ENCODE results near the gene GAGE10. TPM values are rescaled to one million over a fixed set of nuclear protein-coding genes. Genes with fewer than 3 reads are reported as not detected.

The GAGE10 gene
- total RNA-seq, 2 experiments from 2014 or later, result not detected

DNA sequence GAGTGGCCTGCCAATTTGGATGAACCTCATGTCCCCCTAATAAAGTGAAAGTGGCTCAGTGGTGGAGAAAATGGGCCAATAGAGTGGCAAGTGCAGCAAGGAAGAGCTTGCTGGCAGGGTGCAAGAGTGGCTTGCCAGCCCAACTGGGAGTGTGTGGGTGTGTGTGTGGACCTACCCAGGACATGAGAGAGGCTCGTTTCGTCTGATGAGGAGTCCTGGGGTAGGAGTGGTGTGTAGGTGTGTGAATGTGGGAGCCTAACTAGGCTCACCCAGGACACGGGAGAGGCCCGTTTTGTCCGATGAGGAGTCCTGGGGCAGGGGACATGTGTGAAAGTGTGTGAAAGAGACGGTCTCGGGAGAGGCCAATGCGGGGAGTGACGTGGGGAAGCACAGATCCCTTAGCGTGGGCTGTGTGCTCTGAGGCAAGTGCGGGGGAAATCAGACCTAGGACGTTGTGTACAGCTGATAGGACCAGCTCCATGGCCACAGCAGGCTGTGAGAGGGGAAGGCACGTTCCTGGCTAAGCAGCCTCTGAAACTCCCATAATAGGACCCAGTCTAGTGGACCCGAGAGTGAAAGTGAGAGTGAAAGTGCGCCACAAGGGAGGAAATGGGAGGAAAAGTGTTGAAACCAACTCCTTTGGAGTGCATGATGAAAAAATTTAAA, 5.3 kb downstream of the GAGE10 start:
- ATAC-seq (ENCODE audit: poor library complexity) (peak; percentile 60), DNase-seq (peak in 8 of 14 experiments; percentile 7 to 61 (median 40))
- H3K27me3 ChIP-seq (ENCODE audit: control insufficient read depth in 1 of 2, insufficient read depth in 2 of 2, low read length in 2 of 2), result no peaks in the 10 kb centered on the region
- Mint-ChIP-seq H3K36me3 (ENCODE audit: low read depth) (no peaks in the 10 kb centered on the region), H3K27me3 (no peaks in the 10 kb centered on the region), H3K4me1 (ENCODE audit: low read depth) (peaks cover 25% of the 10 kb centered on the region), H3K9me3 (no peaks in the 10 kb centered on the region), H3K4me3 (peak overlapping the region; percentile 88), H3K27ac (peak overlapping the region; percentile 98)
- H3K4me3 ChIP-seq (ENCODE audit: low read length), result peak overlapping the region; percentile 58
- no peaks in the 10 kb centered on the region for H3K9me3 ChIP-seq (ENCODE audit: control insufficient read depth in 1 of 2, insufficient read depth in 1 of 2, low read length in 2 of 2)
- ChIA-PET POLR2A (interaction anchor here (1.0 to 2.5 kb wide), 7 partner anchors 36 to 369 kb away, joined by 3 to 41 read pairs (median 7); partner anchors contain the start of genes CCDC22, OTUD5, PPP1R3F and TFE3), CTCF (interaction anchor here (1.6 kb wide), 1 partner anchor 116 kb away, joined by 3 read pairs; no protein-coding TSS in a partner anchor)
- H3K27ac ChIP-seq (ENCODE audit: low read depth in 1 of 2, low read length in 2 of 2), result peak overlapping the region in 1 of 2 donors; percentile 63
- peaks cover 21% of the 10 kb centered on the region for H3K4me1 ChIP-seq (ENCODE audit: insufficient read depth, low read length)
- TF ChIP-seq, protein P1, sequence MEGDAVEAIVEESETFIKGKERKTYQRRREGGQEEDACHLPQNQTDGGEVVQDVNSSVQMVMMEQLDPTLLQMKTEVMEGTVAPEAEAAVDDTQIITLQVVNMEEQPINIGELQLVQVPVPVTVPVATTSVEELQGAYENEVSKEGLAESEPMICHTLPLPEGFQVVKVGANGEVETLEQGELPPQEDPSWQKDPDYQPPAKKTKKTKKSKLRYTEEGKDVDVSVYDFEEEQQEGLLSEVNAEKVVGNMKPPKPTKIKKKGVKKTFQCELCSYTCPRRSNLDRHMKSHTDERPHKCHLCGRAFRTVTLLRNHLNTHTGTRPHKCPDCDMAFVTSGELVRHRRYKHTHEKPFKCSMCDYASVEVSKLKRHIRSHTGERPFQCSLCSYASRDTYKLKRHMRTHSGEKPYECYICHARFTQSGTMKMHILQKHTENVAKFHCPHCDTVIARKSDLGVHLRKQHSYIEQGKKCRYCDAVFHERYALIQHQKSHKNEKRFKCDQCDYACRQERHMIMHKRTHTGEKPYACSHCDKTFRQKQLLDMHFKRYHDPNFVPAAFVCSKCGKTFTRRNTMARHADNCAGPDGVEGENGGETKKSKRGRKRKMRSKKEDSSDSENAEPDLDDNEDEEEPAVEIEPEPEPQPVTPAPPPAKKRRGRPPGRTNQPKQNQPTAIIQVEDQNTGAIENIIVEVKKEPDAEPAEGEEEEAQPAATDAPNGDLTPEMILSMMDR (IDR thresholded peaks at IDR 0.05), result no peak
- no peaks in the 10 kb centered on the region for H3K36me3 ChIP-seq (ENCODE audit: insufficient read depth, low read length)
- intact Hi-C loops (cut with DNase I, micrococcal nuclease), result loop anchor here (5.0 kb wide), 2 partner anchors 36 to 506 kb away; partner anchors contain the start of gene HDAC6 (in 1 of the 2)

DNA sequence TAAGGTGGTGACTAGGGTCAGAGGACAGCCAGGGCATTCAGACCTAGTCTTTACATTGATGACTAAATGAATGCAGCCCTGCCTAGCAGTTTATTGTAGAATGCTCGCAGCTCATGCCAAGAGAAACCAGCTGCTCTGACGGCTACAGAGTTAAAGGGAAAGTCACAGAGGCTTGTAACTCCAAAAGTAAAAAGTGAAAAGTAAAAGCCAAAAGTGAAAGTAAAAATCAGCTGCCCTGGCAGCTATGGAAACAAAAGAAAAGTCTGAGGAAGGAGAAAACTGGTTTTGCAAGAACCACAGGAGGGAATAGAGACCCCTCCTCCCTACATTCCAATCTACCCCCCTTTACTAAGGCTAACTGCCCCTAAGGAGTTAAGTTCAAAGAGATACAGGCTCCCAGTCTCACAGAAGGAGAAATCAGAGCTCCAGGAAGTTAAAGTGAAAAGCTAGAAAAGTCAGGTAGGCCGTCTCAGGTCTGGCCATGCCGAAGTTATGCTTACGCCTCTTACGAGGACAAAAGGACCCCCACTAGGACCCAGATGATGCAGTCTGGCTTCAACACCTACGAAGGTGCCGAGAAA, 6.0 kb downstream of the GAGE10 start:
- H3K27ac Mint-ChIP-seq, result peak overlapping the region; percentile 98
- no peaks in the 10 kb centered on the region for H3K27me3 Mint-ChIP-seq
- Histone ChIP-seq H3K4me1 (ENCODE audit: insufficient read depth, low read length) (peaks cover 21% of the 10 kb centered on the region), H3K27me3 (ENCODE audit: control insufficient read depth in 1 of 2, insufficient read depth in 2 of 2, low read length in 2 of 2) (no peaks in the 10 kb centered on the region), H3K36me3 (ENCODE audit: insufficient read depth, low read length) (no peaks in the 10 kb centered on the region), H3K4me3 (ENCODE audit: low read length) (peak overlapping the region; percentile 58), H3K27ac (ENCODE audit: low read depth in 1 of 2, low read length in 2 of 2) (peak overlapping the region; percentile 26 to 63), H3K9me3 (ENCODE audit: control insufficient read depth in 1 of 2, insufficient read depth in 1 of 2, low read length in 2 of 2) (no peaks in the 10 kb centered on the region)
- ChIA-PET CTCF (no interaction called here), POLR2A (interaction anchor here (0.9 to 2.5 kb wide), 11 partner anchors 8 to 369 kb away, joined by 3 to 41 read pairs (median 5); partner anchors contain the start of genes CCDC22, OTUD5, PPP1R3F and TFE3)
- ATAC-seq (ENCODE audit: poor library complexity), result peak; percentile 72
- peaks cover 25% of the 10 kb centered on the region for H3K4me1 Mint-ChIP-seq (ENCODE audit: low read depth)
- TF ChIP-seq, protein P1 (IDR thresholded peaks at IDR 0.05), result no peak
- H3K4me3 Mint-ChIP-seq, result peak overlapping the region; percentile 88
- no peaks in the 10 kb centered on the region for H3K36me3 Mint-ChIP-seq (ENCODE audit: low read depth)
- peak in 6 of 14 experiments; percentile 2 to 51 (median 36) for DNase-seq
- intact Hi-C loops (cut with DNase I, micrococcal nuclease), result loop anchor here (5.0 kb wide), 2 partner anchors 37 to 507 kb away; partner anchors contain the start of gene HDAC6 (in 1 of the 2)
- no peaks in the 10 kb centered on the region for H3K9me3 Mint-ChIP-seq

DNA sequence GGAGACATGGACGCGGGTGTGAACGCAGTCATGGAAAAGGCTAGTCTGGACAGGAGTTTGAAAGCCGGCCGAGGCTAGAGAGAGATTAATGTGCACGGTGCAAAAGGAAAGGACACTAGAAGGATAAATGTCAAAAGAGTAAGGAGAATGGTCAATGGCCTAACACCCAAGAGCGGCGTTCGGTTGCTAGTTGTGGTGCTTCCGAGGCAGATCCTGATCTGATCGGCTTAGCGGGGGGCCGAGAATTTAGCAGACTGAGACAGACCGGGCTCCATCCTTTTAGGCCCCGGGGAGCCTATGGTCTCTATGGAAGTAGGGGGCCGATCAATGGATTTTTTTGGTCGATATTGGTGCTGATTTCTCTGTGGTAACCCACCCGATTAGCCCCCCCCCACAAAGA, 6.9 kb downstream of the GAGE10 start:
- Mint-ChIP-seq H3K4me1 (ENCODE audit: low read depth) (peaks cover 25% of the 10 kb centered on the region), H3K4me3 (no peak overlapping the region), H3K9me3 (no peaks in the 10 kb centered on the region), H3K27me3 (no peaks in the 10 kb centered on the region), H3K36me3 (ENCODE audit: low read depth) (no peaks in the 10 kb centered on the region), H3K27ac (peak overlapping the region; percentile 98)
- H3K4me1 ChIP-seq (ENCODE audit: insufficient read depth, low read length), result peaks cover 21% of the 10 kb centered on the region
- no peaks in the 10 kb centered on the region for H3K27me3 ChIP-seq (ENCODE audit: control insufficient read depth in 1 of 2, insufficient read depth in 2 of 2, low read length in 2 of 2)
- ChIA-PET POLR2A (interaction anchor here (0.9 to 2.5 kb wide), 6 partner anchors 9 to 267 kb away, joined by 3 to 41 read pairs (median 4); partner anchors contain the start of genes TFE3 and WDR45), CTCF (no interaction called here)
- no peaks in the 10 kb centered on the region for H3K36me3 ChIP-seq (ENCODE audit: insufficient read depth, low read length)
- no peaks in the 10 kb centered on the region for H3K9me3 ChIP-seq (ENCODE audit: control insufficient read depth in 1 of 2, insufficient read depth in 1 of 2, low read length in 2 of 2)
- DNase-seq (no peak), ATAC-seq (ENCODE audit: poor library complexity) (no peak)
- no peak overlapping the region for H3K4me3 ChIP-seq (ENCODE audit: low read length)
- H3K27ac ChIP-seq (ENCODE audit: low read depth in 1 of 2, low read length in 2 of 2), result peak overlapping the region; percentile 26 to 63
- TF ChIP-seq, protein P1 (IDR thresholded peaks at IDR 0.05), result no peak
- intact Hi-C loops (cut with DNase I, micrococcal nuclease), result no loop called here
